GM18907 (cell line): Measurements from ENCODE around the gene WDR20.
"Not testable (repeated sequence)": the region's sequence is repeated elsewhere in the genome, so short reads cannot be mapped to it uniquely, and the experiment has no call there.

ENCODE experiments used
- ATAC-seq: cut with Tn5 transposase; IDR thresholded peaks from one replicate; pipeline ENCODE4 v1.9.1; 2021; ENCODE audit warnings: mild to moderate bottlenecking, moderate library complexity; ENCODE audit not compliant: unreplicated experiment

The WDR20 gene

GRCh38 chr14:102139286-102140026 lies at the start of gene WDR20:
Gene WDR20, plus strand, starts transcription at chr14:102139897. Its CDS starts 27 bp downstream, at chr14:102139924.
- ATAC-seq = peak; percentile 93

- no peak for ATAC-seq
Measured at GRCh38 chr14:102090713-102091112, 49.0 kb upstream of the WDR20 start.

- ATAC-seq = no peak
Measured at GRCh38 chr14:102092806-102093205, 46.9 kb upstream of the WDR20 start.

GRCh38 chr14:102094101-102094500 lies 45.6 kb upstream of the WDR20 start:
- ATAC-seq = no peak

GRCh38 chr14:102095231-102095870 lies 44.3 kb upstream of the WDR20 start:
- ATAC-seq = no peak

GRCh38 chr14:102095871-102096568 lies 43.7 kb upstream of the WDR20 start:
- no peak for ATAC-seq

GRCh38 chr14:102096569-102097188 lies 43.0 kb upstream of the WDR20 start:
- no peak for ATAC-seq

- ATAC-seq = no peak
Measured at GRCh38 chr14:102097441-102098135, 42.1 kb upstream of the WDR20 start.

- ATAC-seq = peak; percentile 55
Measured at GRCh38 chr14:102103062-102103695, 36.5 kb upstream of the WDR20 start.

GRCh38 chr14:102105369-102105768 lies 34.3 kb upstream of the WDR20 start:
- ATAC-seq = no peak

GRCh38 chr14:102109332-102109731 lies 30.4 kb upstream of the WDR20 start:
- not testable (repeated sequence) for ATAC-seq

GRCh38 chr14:102111101-102111500 lies 28.6 kb upstream of the WDR20 start:
- ATAC-seq = no peak

GRCh38 chr14:102116361-102117180 lies 23.1 kb upstream of the WDR20 start:
- no peak for ATAC-seq

GRCh38 chr14:102117852-102118251 lies 21.8 kb upstream of the WDR20 start:
- no peak for ATAC-seq

GRCh38 chr14:102120888-102121287 lies 18.8 kb upstream of the WDR20 start:
- ATAC-seq = no peak

- ATAC-seq = no peak
Measured at GRCh38 chr14:102121567-102121966, 18.1 kb upstream of the WDR20 start.

GRCh38 chr14:102124419-102124818 lies 15.3 kb upstream of the WDR20 start:
- no peak for ATAC-seq

- ATAC-seq = no peak
Measured at GRCh38 chr14:102125546-102125945, 14.2 kb upstream of the WDR20 start.

GRCh38 chr14:102126807-102127455 lies 12.8 kb upstream of the WDR20 start:
- no peak for ATAC-seq
